ENCODE results near the gene HLA-DPA1.

DNA sequence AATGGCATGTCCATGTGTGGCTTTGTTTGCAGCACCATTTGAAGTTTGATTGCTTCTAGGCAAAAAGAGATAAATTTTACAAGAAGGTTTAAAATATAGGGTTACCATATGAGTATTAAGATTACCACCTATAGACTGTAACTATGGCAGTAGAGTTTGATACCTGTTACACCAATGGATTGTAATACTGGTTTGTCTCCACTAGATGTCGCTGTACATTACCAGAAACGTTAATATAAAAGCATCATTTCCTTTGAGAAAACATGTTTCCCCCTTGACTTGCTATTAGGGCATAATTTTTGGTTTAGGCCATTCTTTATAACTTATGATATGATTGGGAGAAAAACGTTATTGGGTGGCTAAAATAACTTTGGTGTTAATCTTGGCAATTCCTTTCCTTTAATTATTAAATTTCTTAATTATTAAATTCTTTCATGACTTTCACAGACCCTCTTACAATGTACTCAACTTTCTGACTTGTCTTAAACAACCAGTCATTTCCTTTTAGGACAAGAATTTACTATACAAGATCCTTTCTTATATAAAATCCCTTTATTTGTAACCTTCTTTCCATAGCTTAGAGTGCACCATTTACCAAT lies 45.2 kb upstream of the HLA-DPA1 start:
- TF ChIP-seq, protein P1, sequence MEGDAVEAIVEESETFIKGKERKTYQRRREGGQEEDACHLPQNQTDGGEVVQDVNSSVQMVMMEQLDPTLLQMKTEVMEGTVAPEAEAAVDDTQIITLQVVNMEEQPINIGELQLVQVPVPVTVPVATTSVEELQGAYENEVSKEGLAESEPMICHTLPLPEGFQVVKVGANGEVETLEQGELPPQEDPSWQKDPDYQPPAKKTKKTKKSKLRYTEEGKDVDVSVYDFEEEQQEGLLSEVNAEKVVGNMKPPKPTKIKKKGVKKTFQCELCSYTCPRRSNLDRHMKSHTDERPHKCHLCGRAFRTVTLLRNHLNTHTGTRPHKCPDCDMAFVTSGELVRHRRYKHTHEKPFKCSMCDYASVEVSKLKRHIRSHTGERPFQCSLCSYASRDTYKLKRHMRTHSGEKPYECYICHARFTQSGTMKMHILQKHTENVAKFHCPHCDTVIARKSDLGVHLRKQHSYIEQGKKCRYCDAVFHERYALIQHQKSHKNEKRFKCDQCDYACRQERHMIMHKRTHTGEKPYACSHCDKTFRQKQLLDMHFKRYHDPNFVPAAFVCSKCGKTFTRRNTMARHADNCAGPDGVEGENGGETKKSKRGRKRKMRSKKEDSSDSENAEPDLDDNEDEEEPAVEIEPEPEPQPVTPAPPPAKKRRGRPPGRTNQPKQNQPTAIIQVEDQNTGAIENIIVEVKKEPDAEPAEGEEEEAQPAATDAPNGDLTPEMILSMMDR (IDR thresholded peaks at IDR 0.05; ENCODE audit: low read depth, low read length, missing input control): peak; percentile 81
- TF ChIP-seq HNF4G (IDR thresholded peaks at IDR 0.05) (no peak), GABPA (IDR thresholded peaks at IDR 0.05 in 1 of 2, conservative IDR thresholded peaks at IDR 0.05 in 1 of 2) (no peak), YY1 (IDR thresholded peaks at IDR 0.05) (no peak)
- TF ChIP-seq, protein P2, sequence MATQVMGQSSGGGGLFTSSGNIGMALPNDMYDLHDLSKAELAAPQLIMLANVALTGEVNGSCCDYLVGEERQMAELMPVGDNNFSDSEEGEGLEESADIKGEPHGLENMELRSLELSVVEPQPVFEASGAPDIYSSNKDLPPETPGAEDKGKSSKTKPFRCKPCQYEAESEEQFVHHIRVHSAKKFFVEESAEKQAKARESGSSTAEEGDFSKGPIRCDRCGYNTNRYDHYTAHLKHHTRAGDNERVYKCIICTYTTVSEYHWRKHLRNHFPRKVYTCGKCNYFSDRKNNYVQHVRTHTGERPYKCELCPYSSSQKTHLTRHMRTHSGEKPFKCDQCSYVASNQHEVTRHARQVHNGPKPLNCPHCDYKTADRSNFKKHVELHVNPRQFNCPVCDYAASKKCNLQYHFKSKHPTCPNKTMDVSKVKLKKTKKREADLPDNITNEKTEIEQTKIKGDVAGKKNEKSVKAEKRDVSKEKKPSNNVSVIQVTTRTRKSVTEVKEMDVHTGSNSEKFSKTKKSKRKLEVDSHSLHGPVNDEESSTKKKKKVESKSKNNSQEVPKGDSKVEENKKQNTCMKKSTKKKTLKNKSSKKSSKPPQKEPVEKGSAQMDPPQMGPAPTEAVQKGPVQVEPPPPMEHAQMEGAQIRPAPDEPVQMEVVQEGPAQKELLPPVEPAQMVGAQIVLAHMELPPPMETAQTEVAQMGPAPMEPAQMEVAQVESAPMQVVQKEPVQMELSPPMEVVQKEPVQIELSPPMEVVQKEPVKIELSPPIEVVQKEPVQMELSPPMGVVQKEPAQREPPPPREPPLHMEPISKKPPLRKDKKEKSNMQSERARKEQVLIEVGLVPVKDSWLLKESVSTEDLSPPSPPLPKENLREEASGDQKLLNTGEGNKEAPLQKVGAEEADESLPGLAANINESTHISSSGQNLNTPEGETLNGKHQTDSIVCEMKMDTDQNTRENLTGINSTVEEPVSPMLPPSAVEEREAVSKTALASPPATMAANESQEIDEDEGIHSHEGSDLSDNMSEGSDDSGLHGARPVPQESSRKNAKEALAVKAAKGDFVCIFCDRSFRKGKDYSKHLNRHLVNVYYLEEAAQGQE (IDR thresholded peaks at IDR 0.05): no peak
